NCI-H526 treated with DMSO at 0.1 percent for 48 hours (cell line): ENCODE results near the gene TWF2.

Experiments used
- DNase-seq: peaks from one replicate; lab custom pipeline; 2025; lab: John Stamatoyannopoulos, UW

TWF2 gene

GRCh38 chr3:52237657-52238172, 1.2 kb downstream of the TWF2 start:
- DNase-seq, result no peak

GRCh38 chr3:52237006-52237656, 1.8 kb downstream of the TWF2 start:
- DNase-seq, result no peak

GRCh38 chr3:52236424-52236886, 2.5 kb downstream of the TWF2 start:
- no peak for DNase-seq

- DNase-seq, result no peak
Observed at GRCh38 chr3:52234516-52235447, 4.2 kb downstream of the TWF2 start.

- no peak for DNase-seq
Observed at GRCh38 chr3:52233968-52234367, 5.0 kb downstream of the TWF2 start.

- no peak for DNase-seq
Observed at GRCh38 chr3:52233108-52233591, 5.8 kb downstream of the TWF2 start.

GRCh38 chr3:52232279-52233107, 6.5 kb downstream of the TWF2 start:
- no peak for DNase-seq

GRCh38 chr3:52231502-52232278, 7.3 kb downstream of the TWF2 start:
- no peak for DNase-seq

- DNase-seq, result no peak
Observed at GRCh38 chr3:52230889-52231499, 8.0 kb downstream of the TWF2 start.

- DNase-seq, result no peak
Observed at GRCh38 chr3:52230461-52230860, 8.5 kb downstream of the TWF2 start.

GRCh38 chr3:52229656-52230055, 9.3 kb downstream of the TWF2 start:
- no peak for DNase-seq

GRCh38 chr3:52228751-52229291, 10.1 kb downstream of the TWF2 start:
- no peak for DNase-seq

GRCh38 chr3:52228266-52228665, 10.7 kb downstream of the TWF2 start:
- no peak for DNase-seq

- DNase-seq, result no peak
Observed at GRCh38 chr3:52227766-52228165, 11.2 kb downstream of the TWF2 start.

- no peak for DNase-seq
Observed at GRCh38 chr3:52227117-52227516, 11.8 kb downstream of the TWF2 start.

GRCh38 chr3:52226229-52226817, 12.6 kb downstream of the TWF2 start:
- DNase-seq, result no peak

GRCh38 chr3:52225452-52226228, 13.3 kb downstream of the TWF2 start, which contains the start of gene TLR9:
Gene TLR9, minus strand, starts transcription at chr3:52225645. Its CDS starts 116 bp downstream, at chr3:52225529.
- DNase-seq, result peak; percentile 90

GRCh38 chr3:52223449-52224408, 15.2 kb downstream of the TWF2 start:
- DNase-seq, result no peak
